ENCODE results near the gene CKS1B. TPM values are rescaled to one million over a fixed set of nuclear protein-coding genes. Genes with fewer than 3 reads are reported as not detected.
A peak's percentile ranks its signal among the peaks of the same experiment; 100 is the strongest.

CKS1B gene
- total RNA-seq, 2 donors from 2014 or later: 145 to 229 TPM

DNA sequence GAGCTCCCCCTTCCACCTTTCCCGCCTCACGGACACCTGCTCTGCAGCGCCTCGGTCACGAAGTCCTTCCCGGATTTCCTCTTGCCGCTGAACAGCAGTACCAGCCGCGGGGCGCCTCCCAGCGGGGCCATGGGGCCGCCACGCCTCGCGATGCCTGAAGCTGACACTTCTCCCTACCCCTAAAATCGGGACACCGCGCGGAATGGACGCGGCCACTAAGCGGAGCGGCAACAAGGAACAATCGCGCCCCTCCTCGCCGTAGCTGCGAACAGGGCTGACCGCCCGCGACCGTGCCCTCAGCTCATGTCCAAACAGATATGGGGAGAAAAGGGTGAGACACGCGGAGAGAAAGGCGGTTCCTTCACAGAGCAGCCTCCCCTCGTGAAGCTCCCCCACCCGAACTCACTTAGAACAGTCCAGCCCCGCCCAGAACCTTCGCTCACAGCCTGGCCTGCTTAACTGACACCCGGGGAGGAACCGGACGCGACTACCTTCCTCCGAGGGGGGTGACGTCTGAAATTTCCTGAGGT, 37.9 kb upstream of the CKS1B start, which contains the start of gene PMVK:
TSS of gene PMVK (minus strand) at position 165 of the 530 bp plus-strand sequence. CDS start at position 131, 34 bp downstream.
- H3K27ac ChIP-seq (ENCODE audit: low read depth, low read length): peak within 1 kb of the TSS; percentile 100
- no peaks in the 10 kb centered on the region for H3K9me3 ChIP-seq (ENCODE audit: control insufficient read depth, low read length)
- no peaks in the 10 kb centered on the region for H3K4me1 ChIP-seq (ENCODE audit: control insufficient read depth, insufficient read depth, low read length)
- H3K4me1 Mint-ChIP-seq: peaks cover 22% of the 10 kb centered on the region
- peaks cover 2% of the 10 kb centered on the region for H3K27me3 Mint-ChIP-seq (ENCODE audit: insufficient read depth)
- no peaks in the 10 kb centered on the region for H3K9me3 Mint-ChIP-seq
- H3K27ac Mint-ChIP-seq: peak within 1 kb of the TSS; percentile 100
- 0% methylated on average over 22 to 45 of the region's 45 CpGs for WGBS, 2 experiments (ENCODE audit: insufficient coverage in 1 of 2, insufficient read length in 1 of 2)
- H3K36me3 ChIP-seq (ENCODE audit: control insufficient read depth, insufficient read depth, low read length): no peaks in the 10 kb centered on the region
- peak within 1 kb of the TSS; percentile 81 for H3K4me3 Mint-ChIP-seq
- H3K9ac ChIP-seq (ENCODE audit: extremely low read depth, low read length, poor library complexity, severe bottlenecking): peak within 1 kb of the TSS; percentile 99
- TF ChIP-seq, protein P1, sequence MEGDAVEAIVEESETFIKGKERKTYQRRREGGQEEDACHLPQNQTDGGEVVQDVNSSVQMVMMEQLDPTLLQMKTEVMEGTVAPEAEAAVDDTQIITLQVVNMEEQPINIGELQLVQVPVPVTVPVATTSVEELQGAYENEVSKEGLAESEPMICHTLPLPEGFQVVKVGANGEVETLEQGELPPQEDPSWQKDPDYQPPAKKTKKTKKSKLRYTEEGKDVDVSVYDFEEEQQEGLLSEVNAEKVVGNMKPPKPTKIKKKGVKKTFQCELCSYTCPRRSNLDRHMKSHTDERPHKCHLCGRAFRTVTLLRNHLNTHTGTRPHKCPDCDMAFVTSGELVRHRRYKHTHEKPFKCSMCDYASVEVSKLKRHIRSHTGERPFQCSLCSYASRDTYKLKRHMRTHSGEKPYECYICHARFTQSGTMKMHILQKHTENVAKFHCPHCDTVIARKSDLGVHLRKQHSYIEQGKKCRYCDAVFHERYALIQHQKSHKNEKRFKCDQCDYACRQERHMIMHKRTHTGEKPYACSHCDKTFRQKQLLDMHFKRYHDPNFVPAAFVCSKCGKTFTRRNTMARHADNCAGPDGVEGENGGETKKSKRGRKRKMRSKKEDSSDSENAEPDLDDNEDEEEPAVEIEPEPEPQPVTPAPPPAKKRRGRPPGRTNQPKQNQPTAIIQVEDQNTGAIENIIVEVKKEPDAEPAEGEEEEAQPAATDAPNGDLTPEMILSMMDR (conservative IDR thresholded peaks at IDR 0.05): peak; percentile 47
- peak within 1 kb of the TSS; percentile 93 for H3K4me3 ChIP-seq (ENCODE audit: low read length)
- no peaks in the 10 kb centered on the region for H3K36me3 Mint-ChIP-seq (ENCODE audit: low read depth)
- DNase-seq: peak; percentile 97
- no peaks in the 10 kb centered on the region for H3K27me3 ChIP-seq (ENCODE audit: control insufficient read depth, insufficient read depth, low read length, poor library complexity, severe bottlenecking)

DNA sequence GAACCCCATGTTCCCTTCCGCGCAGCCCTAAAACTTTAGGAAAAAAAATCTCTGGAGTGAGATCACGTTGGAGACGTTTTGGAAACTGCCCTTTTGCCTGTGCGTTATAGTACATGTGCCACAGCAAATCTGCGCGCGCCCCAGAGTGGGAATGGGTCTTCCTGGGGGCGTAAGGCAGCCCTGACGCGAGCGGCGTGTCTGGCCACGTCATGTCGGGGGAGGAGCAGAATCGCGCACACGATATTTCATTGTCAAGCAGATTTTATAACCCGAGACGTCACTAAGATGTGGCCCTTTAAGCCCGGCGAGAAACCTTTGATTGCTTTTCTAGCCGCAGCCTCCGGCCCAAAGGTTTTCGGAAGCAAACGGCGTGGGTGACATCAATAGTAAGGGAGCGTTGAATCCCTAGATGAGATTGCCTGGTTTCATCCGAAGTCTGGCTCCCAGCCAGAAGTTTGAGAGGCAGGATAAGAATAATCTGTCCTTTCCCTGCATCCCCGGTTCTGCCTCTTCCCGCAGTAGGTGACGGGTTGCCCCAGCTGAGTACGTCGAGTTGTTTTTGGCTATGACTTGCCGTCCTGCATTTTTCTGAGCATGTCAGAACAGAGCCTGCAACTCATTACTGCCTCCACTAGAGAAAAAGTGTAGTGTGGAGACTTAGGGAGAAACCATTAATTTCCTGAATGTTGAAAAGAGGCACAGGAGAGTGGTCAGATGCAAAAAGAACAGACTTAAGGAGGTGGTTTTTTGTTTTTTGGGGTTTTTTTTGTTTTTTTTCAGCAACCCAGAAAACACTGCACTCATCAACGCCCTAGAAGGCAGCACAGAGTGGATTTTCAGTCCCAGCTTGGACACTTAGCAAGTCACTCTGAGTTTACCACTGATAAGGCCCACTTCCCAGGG, 37.1 kb upstream of the CKS1B start:
- no peaks in the 10 kb centered on the region for H3K9me3 ChIP-seq (ENCODE audit: control insufficient read depth, low read length)
- H3K27me3 Mint-ChIP-seq (ENCODE audit: insufficient read depth): peaks cover 2% of the 10 kb centered on the region
- H3K4me3 Mint-ChIP-seq: peak overlapping the region; percentile 81
- no peaks in the 10 kb centered on the region for H3K27me3 ChIP-seq (ENCODE audit: control insufficient read depth, insufficient read depth, low read length, poor library complexity, severe bottlenecking)
- H3K4me1 Mint-ChIP-seq: peaks cover 22% of the 10 kb centered on the region
- H3K4me3 ChIP-seq (ENCODE audit: low read length): peak overlapping the region; percentile 93
- H3K27ac ChIP-seq (ENCODE audit: low read depth, low read length): peak overlapping the region; percentile 100
- 1 to 3% methylated on average over 28 to 36 of the region's 36 CpGs for WGBS, 2 experiments (ENCODE audit: insufficient coverage in 1 of 2, insufficient read length in 1 of 2)
- H3K36me3 Mint-ChIP-seq (ENCODE audit: low read depth): no peaks in the 10 kb centered on the region
- H3K4me1 ChIP-seq (ENCODE audit: control insufficient read depth, insufficient read depth, low read length): no peaks in the 10 kb centered on the region
- no peaks in the 10 kb centered on the region for H3K9me3 Mint-ChIP-seq
- H3K9ac ChIP-seq (ENCODE audit: extremely low read depth, low read length, poor library complexity, severe bottlenecking): peak overlapping the region; percentile 99
- TF ChIP-seq, protein P1 (conservative IDR thresholded peaks at IDR 0.05): peak; percentile 18
- peak overlapping the region; percentile 100 for H3K27ac Mint-ChIP-seq
- no peak for DNase-seq
- H3K36me3 ChIP-seq (ENCODE audit: control insufficient read depth, insufficient read depth, low read length): no peaks in the 10 kb centered on the region

DNA sequence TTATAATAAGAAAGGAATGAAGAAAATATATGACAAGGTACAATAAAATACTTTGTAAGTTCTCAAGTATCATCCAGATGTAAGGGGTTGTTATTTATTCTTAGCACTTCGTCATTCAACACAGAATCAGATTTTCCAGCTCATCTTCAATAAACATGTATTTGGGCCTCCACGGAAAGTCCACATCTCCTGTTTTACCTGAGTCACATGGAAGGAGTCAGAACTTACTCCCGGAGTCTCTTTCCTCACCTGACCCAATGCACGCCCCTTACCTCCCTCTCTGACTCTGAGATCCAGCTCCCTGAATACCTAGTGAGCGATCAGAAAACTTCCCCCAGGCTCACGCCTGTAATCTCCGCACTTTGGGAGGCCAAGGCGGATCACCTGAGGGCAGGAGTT, 36.5 kb upstream of the CKS1B start:
- TF ChIP-seq, protein P1 (conservative IDR thresholded peaks at IDR 0.05): no peak
- peak overlapping the region; percentile 81 for H3K4me3 Mint-ChIP-seq
- WGBS, 2 experiments (ENCODE audit: insufficient coverage in 1 of 2, insufficient read length in 1 of 2): 92 to 93% methylated on average over 4 to 8 of the region's 8 CpGs
- no peaks in the 10 kb centered on the region for H3K4me1 ChIP-seq (ENCODE audit: control insufficient read depth, insufficient read depth, low read length)
- H3K36me3 ChIP-seq (ENCODE audit: control insufficient read depth, insufficient read depth, low read length): no peaks in the 10 kb centered on the region
- peak overlapping the region; percentile 100 for H3K27ac ChIP-seq (ENCODE audit: low read depth, low read length)
- DNase-seq: no peak
- no peaks in the 10 kb centered on the region for H3K36me3 Mint-ChIP-seq (ENCODE audit: low read depth)
- H3K27ac Mint-ChIP-seq: peak overlapping the region; percentile 100
- H3K9me3 Mint-ChIP-seq: no peaks in the 10 kb centered on the region
- H3K4me1 Mint-ChIP-seq: peaks cover 22% of the 10 kb centered on the region
- no peaks in the 10 kb centered on the region for H3K27me3 ChIP-seq (ENCODE audit: control insufficient read depth, insufficient read depth, low read length, poor library complexity, severe bottlenecking)
- peak overlapping the region; percentile 93 for H3K4me3 ChIP-seq (ENCODE audit: low read length)
- H3K9me3 ChIP-seq (ENCODE audit: control insufficient read depth, low read length): no peaks in the 10 kb centered on the region
- H3K9ac ChIP-seq (ENCODE audit: extremely low read depth, low read length, poor library complexity, severe bottlenecking): no peak overlapping the region
- peaks cover 2% of the 10 kb centered on the region for H3K27me3 Mint-ChIP-seq (ENCODE audit: insufficient read depth)

Data from endodermal cell (in vitro differentiated cells).